ENCODE results near the gene CTAGE9. TPM values are rescaled to one million over a fixed set of nuclear protein-coding genes. Genes with fewer than 3 reads are reported as not detected.
"Not testable (repeated sequence)": the region's sequence is repeated elsewhere in the genome, so short reads cannot be mapped to it uniquely, and the experiment has no call there.

Gene CTAGE9
- not detected for total RNA-seq
- long read RNA-seq: 0 reads

- H3K4me3 ChIP-seq; H3K9me3 ChIP-seq (replicated peaks); intact Hi-C loops (cut with micrococcal nuclease); H3K36me3 ChIP-seq; DNase-seq; H3K27ac ChIP-seq (replicated peaks); H3K27me3 ChIP-seq (ENCODE audit: low read depth); H3K4me1 ChIP-seq: not testable (repeated sequence)
Observed at GRCh38 chr6:131710917-131711316, at the start of gene CTAGE9. CTAGE9 (minus strand) TSS chr6:131711017; CDS start chr6:131711017, 0 bp downstream.

DNA sequence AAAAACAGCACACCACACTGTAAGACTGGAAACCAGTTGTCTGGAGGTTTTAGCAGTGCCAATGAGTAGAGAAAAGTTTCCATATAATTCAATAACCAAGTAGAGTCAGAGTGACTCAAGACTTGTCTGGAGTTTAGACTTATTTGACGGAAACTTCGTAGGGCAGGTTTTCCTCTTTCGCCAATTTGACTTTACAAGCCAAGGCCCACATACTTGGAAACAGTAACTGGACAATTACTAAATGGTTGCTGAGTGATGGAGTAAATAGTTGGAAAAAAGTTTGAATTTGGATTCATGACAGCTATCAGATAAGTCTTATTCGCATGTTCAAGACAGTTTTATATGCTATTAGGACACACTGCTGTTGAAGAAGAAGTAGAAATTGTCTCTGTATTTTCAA, 48.1 kb upstream of the CTAGE9 start:
- intact Hi-C loops (cut with micrococcal nuclease): no loop called here
- peaks cover 5% of the 10 kb centered on the region for H3K27me3 ChIP-seq (ENCODE audit: low read depth)
- no peak overlapping the region for H3K4me3 ChIP-seq
- DNase-seq: no peak
- no peak for TF ChIP-seq CTCF (IDR thresholded peaks at IDR 0.05; ENCODE audit: borderline replicate concordance)
- no peaks in the 10 kb centered on the region for H3K4me1 ChIP-seq
- no peak overlapping the region for H3K27ac ChIP-seq (replicated peaks)
- no peaks in the 10 kb centered on the region for H3K36me3 ChIP-seq
- H3K9me3 ChIP-seq (replicated peaks): no peaks in the 10 kb centered on the region

DNA sequence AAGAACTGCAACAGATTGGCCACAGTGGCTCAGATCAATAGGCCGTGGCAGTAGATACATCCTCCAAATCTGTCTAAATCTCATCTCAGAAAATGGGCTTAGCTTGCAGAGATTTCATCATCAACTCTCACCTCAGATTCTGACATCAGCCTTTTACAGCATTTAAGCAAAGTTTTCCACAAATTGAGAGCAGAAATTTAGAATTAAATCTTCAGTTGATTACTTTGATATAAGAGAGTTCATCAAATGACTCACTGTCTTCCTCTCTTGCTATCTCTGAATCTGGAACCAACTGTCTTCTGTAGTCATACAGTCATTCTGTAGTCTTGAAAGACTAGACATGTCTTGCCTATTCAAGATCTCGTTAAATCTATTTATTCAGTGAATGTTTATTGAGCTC, 45.2 kb upstream of the CTAGE9 start:
- DNase-seq: no peak
- Histone ChIP-seq H3K9me3 (replicated peaks) (no peaks in the 10 kb centered on the region), H3K27me3 (ENCODE audit: low read depth) (peaks cover 5% of the 10 kb centered on the region), H3K4me3 (no peak overlapping the region), H3K4me1 (no peaks in the 10 kb centered on the region), H3K27ac (replicated peaks) (peak overlapping the region; percentile 62), H3K36me3 (no peaks in the 10 kb centered on the region)
- no peak for TF ChIP-seq CTCF (IDR thresholded peaks at IDR 0.05; ENCODE audit: borderline replicate concordance)
- intact Hi-C loops (cut with micrococcal nuclease): no loop called here

DNA sequence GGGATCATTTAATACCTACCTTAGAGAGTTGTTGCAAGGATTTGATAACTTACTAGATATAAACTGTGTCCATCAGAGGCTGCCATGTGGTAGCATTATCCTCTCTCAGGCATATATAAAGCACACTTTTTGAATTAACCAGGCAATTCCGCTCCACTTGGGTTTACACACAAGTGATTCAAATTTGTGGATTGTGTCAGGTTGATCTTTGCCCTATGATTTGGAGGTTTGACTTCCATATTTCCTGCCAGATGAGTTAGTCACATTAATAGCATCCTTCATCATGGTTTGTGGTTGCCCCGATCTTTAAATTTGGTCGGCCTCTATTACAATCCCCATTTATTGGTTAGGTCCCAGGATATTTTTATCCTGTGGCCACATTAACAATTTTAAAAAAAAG, 44.8 kb upstream of the CTAGE9 start:
- DNase-seq: no peak
- Histone ChIP-seq H3K27ac (replicated peaks) (peak overlapping the region; percentile 62), H3K27me3 (ENCODE audit: low read depth) (peaks cover 5% of the 10 kb centered on the region), H3K4me1 (no peaks in the 10 kb centered on the region), H3K36me3 (no peaks in the 10 kb centered on the region), H3K4me3 (no peak overlapping the region), H3K9me3 (replicated peaks) (no peaks in the 10 kb centered on the region)
- no peak for TF ChIP-seq CTCF (IDR thresholded peaks at IDR 0.05; ENCODE audit: borderline replicate concordance)
- intact Hi-C loops (cut with micrococcal nuclease): no loop called here

DNA sequence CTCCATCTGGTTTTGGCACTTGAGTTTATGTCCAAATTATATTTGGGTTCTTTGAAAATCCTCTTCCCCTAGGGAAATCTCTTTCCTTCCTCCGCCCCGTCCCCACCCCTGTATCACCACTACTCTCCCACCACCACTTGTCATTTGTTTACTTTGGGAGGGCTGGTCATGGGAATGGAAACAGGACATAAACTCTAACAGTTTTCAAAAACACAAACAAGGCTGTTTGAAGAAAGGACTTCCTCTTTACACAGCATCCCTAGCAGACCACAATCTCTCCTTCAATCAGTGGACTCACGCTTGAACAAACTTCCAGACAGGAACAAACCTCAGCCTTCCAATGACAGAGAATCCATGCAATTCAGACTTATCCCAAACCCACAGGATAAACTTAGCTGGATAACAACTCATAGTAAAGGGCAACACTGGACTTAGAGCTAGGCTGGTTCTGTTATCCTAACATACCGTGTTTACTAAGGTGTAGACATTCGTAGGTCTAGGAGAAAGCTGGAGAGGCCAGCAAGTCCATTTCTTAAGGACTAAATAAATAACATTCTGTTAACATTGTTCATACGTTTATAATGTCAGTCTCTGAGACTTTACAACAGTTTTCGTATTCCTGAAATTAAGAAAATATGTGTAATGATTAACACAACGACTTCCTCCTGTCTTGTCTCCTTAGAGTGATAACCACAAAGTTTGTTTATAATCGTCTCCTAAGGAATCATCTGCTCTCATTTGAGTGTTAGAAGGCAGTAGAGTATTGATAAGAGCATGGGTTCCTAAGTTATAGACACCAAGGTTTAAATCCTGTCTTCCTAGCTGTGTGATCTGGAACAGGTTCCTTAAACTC, 44.1 kb upstream of the CTAGE9 start:
- H3K9me3 ChIP-seq (replicated peaks): no peaks in the 10 kb centered on the region
- no peaks in the 10 kb centered on the region for H3K4me1 ChIP-seq
- H3K27me3 ChIP-seq (ENCODE audit: low read depth): peaks cover 5% of the 10 kb centered on the region
- intact Hi-C loops (cut with micrococcal nuclease): no loop called here
- H3K36me3 ChIP-seq: no peaks in the 10 kb centered on the region
- no peak overlapping the region for H3K4me3 ChIP-seq
- TF ChIP-seq CTCF (IDR thresholded peaks at IDR 0.05; ENCODE audit: borderline replicate concordance): no peak
- DNase-seq: no peak
- peak overlapping the region; percentile 62 for H3K27ac ChIP-seq (replicated peaks)

DNA sequence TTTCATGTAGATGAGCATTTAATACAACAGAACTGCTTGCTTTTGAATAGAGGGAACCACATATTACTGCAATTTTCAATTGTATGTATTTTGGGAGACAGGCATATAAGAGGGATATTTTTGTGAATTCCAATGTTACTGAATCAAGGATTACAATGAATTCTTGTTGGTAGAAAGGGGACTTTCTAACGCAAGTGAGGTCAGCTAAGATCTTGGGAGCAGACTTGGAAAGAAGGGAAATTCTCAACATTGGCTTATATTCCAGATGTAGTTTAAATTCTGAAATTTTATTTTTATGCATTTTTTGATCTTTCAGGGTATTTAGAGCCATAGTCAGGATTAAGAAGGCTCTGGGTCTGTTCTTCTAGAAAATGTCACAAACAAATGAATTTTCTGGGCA, 43.3 kb upstream of the CTAGE9 start:
- H3K9me3 ChIP-seq (replicated peaks): no peaks in the 10 kb centered on the region
- no peak for DNase-seq
- no peak for TF ChIP-seq CTCF (IDR thresholded peaks at IDR 0.05; ENCODE audit: borderline replicate concordance)
- intact Hi-C loops (cut with micrococcal nuclease): no loop called here
- no peaks in the 10 kb centered on the region for H3K4me1 ChIP-seq
- H3K27ac ChIP-seq (replicated peaks): peak overlapping the region; percentile 62
- H3K27me3 ChIP-seq (ENCODE audit: low read depth): peaks cover 5% of the 10 kb centered on the region
- no peaks in the 10 kb centered on the region for H3K36me3 ChIP-seq
- H3K4me3 ChIP-seq: no peak overlapping the region

DNA sequence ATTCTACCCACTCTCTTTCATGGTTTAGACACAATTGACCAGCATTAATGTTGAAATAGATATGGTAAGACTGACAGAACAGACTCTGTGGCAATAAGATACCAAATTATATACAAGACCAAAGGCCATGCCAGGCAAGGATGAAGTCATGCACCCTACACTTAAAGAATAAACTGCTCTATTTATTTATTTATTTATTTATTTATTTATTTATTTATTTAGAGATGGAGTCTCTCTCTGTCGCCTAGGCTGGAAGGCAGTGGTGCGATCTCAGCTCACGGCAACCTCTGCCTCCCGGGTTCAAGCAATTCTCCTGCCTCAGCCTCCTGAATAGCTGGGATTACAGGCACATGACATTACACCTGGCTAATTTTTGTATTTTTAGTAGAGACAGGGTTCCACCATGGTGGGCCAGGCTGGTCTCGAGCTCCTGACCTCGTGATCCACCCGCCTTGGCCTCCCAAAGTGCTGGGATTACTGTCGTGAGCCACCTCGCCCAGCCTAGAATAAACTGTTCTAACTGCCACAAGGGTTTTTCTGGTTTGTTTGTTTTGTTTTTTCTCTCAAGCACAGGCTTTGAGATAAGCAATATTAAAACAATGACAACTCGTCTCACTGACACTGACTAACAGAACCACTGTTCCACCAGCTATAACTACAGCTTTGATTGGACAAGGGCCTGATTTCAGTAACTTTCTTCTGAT, 40.3 kb upstream of the CTAGE9 start:
- H3K9me3 ChIP-seq (replicated peaks); H3K27me3 ChIP-seq (ENCODE audit: low read depth); H3K4me1 ChIP-seq; H3K27ac ChIP-seq (replicated peaks); intact Hi-C loops (cut with micrococcal nuclease); H3K36me3 ChIP-seq; H3K4me3 ChIP-seq; DNase-seq: not testable (repeated sequence)

Data from left ventricle myocardium inferior (tissue), 1 donor.